ENCODE data around the gene SIGLEC10. TPM values are rescaled to one million over a fixed set of nuclear protein-coding genes. Genes with fewer than 3 reads are reported as not detected.
"Not testable (repeated sequence)": the region's sequence is repeated elsewhere in the genome, so short reads cannot be mapped to it uniquely, and the experiment has no call there.

The SIGLEC10 gene, protein sequence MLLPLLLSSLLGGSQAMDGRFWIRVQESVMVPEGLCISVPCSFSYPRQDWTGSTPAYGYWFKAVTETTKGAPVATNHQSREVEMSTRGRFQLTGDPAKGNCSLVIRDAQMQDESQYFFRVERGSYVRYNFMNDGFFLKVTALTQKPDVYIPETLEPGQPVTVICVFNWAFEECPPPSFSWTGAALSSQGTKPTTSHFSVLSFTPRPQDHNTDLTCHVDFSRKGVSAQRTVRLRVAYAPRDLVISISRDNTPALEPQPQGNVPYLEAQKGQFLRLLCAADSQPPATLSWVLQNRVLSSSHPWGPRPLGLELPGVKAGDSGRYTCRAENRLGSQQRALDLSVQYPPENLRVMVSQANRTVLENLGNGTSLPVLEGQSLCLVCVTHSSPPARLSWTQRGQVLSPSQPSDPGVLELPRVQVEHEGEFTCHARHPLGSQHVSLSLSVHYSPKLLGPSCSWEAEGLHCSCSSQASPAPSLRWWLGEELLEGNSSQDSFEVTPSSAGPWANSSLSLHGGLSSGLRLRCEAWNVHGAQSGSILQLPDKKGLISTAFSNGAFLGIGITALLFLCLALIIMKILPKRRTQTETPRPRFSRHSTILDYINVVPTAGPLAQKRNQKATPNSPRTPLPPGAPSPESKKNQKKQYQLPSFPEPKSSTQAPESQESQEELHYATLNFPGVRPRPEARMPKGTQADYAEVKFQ
- not detected in 3 replicates for total RNA-seq

DNA sequence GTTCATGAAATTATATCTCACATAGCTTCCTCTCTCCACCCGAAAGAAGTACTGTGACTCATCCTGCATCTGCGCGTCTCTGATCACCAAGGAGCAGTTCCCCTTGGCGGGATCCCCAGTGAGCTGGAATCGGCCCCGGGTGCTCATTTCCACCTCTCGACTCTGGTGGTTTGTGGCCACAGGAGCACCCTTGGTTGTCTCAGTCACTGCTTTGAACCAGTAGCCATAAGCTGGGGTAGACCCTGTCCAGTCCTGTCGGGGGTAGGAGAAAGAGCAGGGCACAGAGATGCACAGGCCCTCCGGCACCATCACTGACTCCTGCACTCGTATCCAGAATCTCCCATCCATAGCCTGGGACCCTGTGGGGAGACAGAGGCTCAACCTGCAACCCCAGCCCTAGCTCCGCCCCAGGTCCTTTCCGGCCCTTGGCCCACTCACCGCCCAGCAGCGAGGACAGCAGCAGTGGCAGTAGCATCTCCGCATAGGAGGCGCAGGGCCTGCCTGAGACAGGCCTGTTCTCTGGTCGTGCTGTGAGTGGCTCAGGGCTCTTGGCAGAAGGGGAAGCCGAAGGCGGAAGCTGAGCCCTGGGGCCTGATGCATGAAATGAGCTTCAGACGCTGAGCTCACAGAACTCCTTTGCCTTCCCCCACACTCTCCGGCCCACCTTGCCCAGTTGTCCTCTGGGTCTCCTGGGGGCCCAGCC, at the start of gene SIGLEC10:
Gene SIGLEC10, minus strand, starts transcription at position 536 of the 703 bp plus-strand sequence. Its CDS starts 61 bp downstream, at position 475.
- Mint-ChIP-seq H3K36me3 (no peaks in the 10 kb centered on the region), H3K27ac (no peak within 1 kb of the TSS), H3K4me1 (no peaks in the 10 kb centered on the region), H3K27me3 (ENCODE audit: low read depth) (peaks cover 14% of the 10 kb centered on the region), H3K4me3 (no peak within 1 kb of the TSS), H3K9me3 (no peaks in the 10 kb centered on the region)
- TF ChIP-seq, protein P1, sequence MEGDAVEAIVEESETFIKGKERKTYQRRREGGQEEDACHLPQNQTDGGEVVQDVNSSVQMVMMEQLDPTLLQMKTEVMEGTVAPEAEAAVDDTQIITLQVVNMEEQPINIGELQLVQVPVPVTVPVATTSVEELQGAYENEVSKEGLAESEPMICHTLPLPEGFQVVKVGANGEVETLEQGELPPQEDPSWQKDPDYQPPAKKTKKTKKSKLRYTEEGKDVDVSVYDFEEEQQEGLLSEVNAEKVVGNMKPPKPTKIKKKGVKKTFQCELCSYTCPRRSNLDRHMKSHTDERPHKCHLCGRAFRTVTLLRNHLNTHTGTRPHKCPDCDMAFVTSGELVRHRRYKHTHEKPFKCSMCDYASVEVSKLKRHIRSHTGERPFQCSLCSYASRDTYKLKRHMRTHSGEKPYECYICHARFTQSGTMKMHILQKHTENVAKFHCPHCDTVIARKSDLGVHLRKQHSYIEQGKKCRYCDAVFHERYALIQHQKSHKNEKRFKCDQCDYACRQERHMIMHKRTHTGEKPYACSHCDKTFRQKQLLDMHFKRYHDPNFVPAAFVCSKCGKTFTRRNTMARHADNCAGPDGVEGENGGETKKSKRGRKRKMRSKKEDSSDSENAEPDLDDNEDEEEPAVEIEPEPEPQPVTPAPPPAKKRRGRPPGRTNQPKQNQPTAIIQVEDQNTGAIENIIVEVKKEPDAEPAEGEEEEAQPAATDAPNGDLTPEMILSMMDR (IDR thresholded peaks at IDR 0.05; ENCODE audit: unreplicated experiment), result no peak
- no peak for DNase-seq (ENCODE audit: low spot score in 2 of 2, unreplicated experiment in 2 of 2)

DNA sequence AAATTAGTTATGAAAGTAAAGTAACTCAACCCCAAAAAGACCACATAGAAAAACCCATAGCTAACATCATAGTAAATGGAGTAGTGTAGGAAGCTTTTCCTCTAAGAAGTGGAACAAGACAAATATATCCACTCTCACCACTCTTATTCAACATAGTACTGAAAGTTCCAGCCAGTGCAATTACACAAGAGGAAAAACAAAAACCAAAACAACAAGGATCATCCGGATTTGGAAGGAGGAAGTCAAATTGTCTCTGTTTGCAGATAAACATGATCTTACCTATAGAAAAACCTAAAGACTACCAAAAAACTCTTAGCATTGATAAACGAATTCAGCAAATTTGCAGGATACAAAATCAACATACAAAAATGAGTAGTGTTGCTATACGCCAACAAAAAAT, 49.3 kb upstream of the SIGLEC10 start:
- H3K36me3 Mint-ChIP-seq, result no peaks in the 10 kb centered on the region
- no peak for DNase-seq (ENCODE audit: low spot score in 2 of 2, unreplicated experiment in 2 of 2)
- H3K27me3 Mint-ChIP-seq (ENCODE audit: low read depth), result peaks cover 31% of the 10 kb centered on the region
- H3K4me3 Mint-ChIP-seq, result no peak overlapping the region
- peaks cover 11% of the 10 kb centered on the region for H3K9me3 Mint-ChIP-seq
- TF ChIP-seq, protein P1 (IDR thresholded peaks at IDR 0.05; ENCODE audit: unreplicated experiment), result no peak
- no peaks in the 10 kb centered on the region for H3K4me1 Mint-ChIP-seq
- no peak overlapping the region for H3K27ac Mint-ChIP-seq

DNA sequence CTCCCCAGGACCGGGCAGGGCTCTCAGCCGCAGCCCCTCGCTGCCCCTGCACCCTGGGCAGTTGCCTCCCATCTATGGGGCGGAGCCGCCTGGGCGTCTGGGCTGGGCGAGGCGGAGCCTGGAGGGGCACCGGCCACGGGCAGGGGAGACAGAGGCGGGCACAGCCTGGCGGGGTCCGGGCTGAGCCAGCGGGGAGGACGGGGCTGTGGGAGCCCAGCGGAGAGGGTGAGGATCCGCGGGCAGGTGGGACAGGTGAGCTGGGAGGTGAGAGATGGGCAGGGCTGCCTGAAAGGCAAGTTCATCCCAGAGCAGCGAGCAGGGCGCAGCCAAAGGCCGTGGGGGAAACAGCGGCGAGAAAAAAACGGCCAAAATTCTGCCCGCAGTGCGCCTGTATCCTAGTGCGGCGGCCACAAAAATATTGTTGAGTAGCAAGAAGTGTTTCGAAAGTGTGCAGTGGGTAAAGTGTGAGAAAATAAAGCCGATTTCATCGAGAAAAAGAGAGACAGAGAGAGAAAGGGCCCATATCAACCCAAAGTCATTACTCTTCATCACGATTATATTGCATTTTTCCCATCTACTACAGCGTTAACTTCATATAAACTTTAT, 46.6 kb upstream of the SIGLEC10 start:
- not testable (repeated sequence) for H3K36me3 Mint-ChIP-seq; H3K27ac Mint-ChIP-seq; H3K4me3 Mint-ChIP-seq; H3K4me1 Mint-ChIP-seq; DNase-seq (ENCODE audit: low spot score in 2 of 2, unreplicated experiment in 2 of 2)
- Mint-ChIP-seq H3K9me3 (peaks cover 15% of the 10 kb centered on the region), H3K27me3 (ENCODE audit: low read depth) (peaks cover 32% of the 10 kb centered on the region)

DNA sequence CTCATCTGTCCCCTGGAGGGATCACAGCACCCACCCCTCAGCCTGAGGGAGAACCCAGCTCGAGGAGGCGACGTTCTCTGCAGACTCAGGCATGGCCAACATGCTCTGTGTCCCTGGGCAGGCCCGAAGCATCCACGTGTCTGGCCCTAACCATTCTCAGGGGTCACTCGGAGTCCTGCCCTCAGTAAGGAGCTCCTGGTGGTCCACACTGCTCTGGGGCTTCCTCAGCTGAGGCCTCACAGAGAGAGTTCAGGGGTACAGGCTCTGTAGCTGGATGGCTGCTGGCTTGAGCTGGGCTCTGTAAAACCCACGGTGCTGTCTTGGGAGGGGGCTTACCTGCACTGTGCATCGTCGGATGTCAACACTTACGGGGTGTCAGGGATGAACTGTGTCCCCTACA, 45.2 kb upstream of the SIGLEC10 start:
- TF ChIP-seq, protein P1 (IDR thresholded peaks at IDR 0.05; ENCODE audit: unreplicated experiment), result no peak
- no peak overlapping the region for H3K27ac Mint-ChIP-seq

DNA sequence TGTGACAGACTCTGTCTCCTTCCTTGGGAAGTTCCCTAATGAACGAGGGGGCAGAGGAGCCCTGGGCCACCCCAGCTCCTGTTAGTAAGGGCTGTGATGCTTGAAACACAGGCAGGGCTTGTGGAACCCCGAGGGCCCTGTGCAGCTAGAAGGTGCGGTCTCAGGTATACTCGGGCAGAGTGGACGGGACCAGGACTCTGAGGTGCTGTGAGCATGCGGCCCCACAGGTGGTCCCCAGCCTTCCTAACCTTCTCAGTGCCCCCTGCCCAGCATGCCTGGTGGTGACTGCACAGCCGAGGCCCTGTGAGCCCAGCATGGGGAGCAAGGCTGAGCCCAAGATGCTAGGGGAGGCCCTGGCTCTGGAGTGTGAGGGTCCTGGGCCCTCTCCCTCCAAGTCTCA, 44.8 kb upstream of the SIGLEC10 start:
- TF ChIP-seq, protein P1 (IDR thresholded peaks at IDR 0.05; ENCODE audit: unreplicated experiment), result no peak
- Mint-ChIP-seq H3K4me3 (no peak overlapping the region), H3K27ac (no peak overlapping the region), H3K4me1 (no peaks in the 10 kb centered on the region), H3K36me3 (no peaks in the 10 kb centered on the region), H3K9me3 (peaks cover 15% of the 10 kb centered on the region), H3K27me3 (ENCODE audit: low read depth) (peaks cover 32% of the 10 kb centered on the region)
- DNase-seq (ENCODE audit: low spot score in 2 of 2, unreplicated experiment in 2 of 2), result no peak

More for the DNA sequence above, 45.2 kb upstream of the SIGLEC10 start:
- Mint-ChIP-seq H3K36me3 (no peaks in the 10 kb centered on the region), H3K27me3 (ENCODE audit: low read depth) (peaks cover 32% of the 10 kb centered on the region), H3K9me3 (peaks cover 15% of the 10 kb centered on the region), H3K4me3 (no peak overlapping the region), H3K4me1 (no peaks in the 10 kb centered on the region)
- no peak for DNase-seq (ENCODE audit: low spot score in 2 of 2, unreplicated experiment in 2 of 2)
